Naive thymus-derived CD4-positive, alpha-beta T cell (primary cell): ENCODE data around the gene MBD6. TPM values are rescaled to one million over a fixed set of nuclear protein-coding genes. Genes with fewer than 3 reads are reported as not detected.

Experiments used
- ATAC-seq: fragments of 150-1000 bp; cut with Tn5 transposase; 2 replicates; pipeline ENCODE4 v1.10.0; 2021; ENCODE audit warnings: mild to moderate bottlenecking, moderate library complexity
- CTCF ChIA-PET: fragments of 350-600 bp; sonication (Branson Sonifier 250); formaldehyde crosslinking; loops from one replicate; lab custom pipeline; 2021; ENCODE audit warnings: antibody characterized with exemption; lab: Charles Lee
- POLR2A ChIA-PET: fragments of 350-600 bp; sonication (Branson Sonifier 250); formaldehyde crosslinking; loops from one replicate; lab custom pipeline; 2021; ENCODE audit warnings: antibody characterized with exemption, inconsistent platforms; lab: Charles Lee
- DNase-seq, 9 donors: peaks; one replicate each; pipeline versions ENCODE4 v3.0.0 to v3.0.0-alpha.2; 2020 to 2022; ENCODE audit warnings: mixed read lengths in 1 of 9
- H3K27ac ChIP-seq: one replicate; pipeline ENCODE4 v1.7.0; 2013; ENCODE audit warnings: mild to moderate bottlenecking, low read depth, low read length, moderate library complexity
- H3K27me3 ChIP-seq, 2 donors: one replicate each; pipeline ENCODE4 v1.7.0; 2013; ENCODE audit warnings: low read length in 2 of 2, mild to moderate bottlenecking in 2 of 2, moderate library complexity in 2 of 2; ENCODE audit not compliant: control insufficient read depth in 2 of 2, insufficient read depth in 2 of 2
- H3K36me3 ChIP-seq, 3 experiments: 1 replicate in 2 of 3; 2 replicates in 1 of 3; pipeline ENCODE4 v1.7.0; 2013; ENCODE audit warnings: low read length in 3 of 3, mild to moderate bottlenecking in 3 of 3, moderate library complexity in 1 of 3; ENCODE audit not compliant: insufficient read depth in 3 of 3, control insufficient read depth in 2 of 3
- H3K4me1 ChIP-seq, 2 donors: one replicate each; pipeline ENCODE4 v1.7.0; 2013; ENCODE audit warnings: low read length in 2 of 2, mild to moderate bottlenecking in 2 of 2, moderate library complexity in 1 of 2; ENCODE audit not compliant: control insufficient read depth in 2 of 2, insufficient read depth in 2 of 2
- H3K4me3 ChIP-seq: 2 replicates; pipeline ENCODE4 v1.7.0; 2013; ENCODE audit warnings: mild to moderate bottlenecking, low read length
- H3K9me3 ChIP-seq, 3 experiments: 1 replicate in 2 of 3; 2 replicates in 1 of 3; pipeline ENCODE4 v1.7.0; 2013; ENCODE audit warnings: low read length in 3 of 3; ENCODE audit not compliant: control insufficient read depth in 2 of 3
- H3K27ac Mint-ChIP-seq, 9 donors: one replicate each; pipeline ENCODE4 v1.8.0; 2020 to 2022; ENCODE audit warnings: mixed read lengths in 9 of 9, mild to moderate bottlenecking in 8 of 9, moderate library complexity in 5 of 9, inconsistent platforms in 2 of 9
- H3K27me3 Mint-ChIP-seq, 5 donors: one replicate each; pipeline ENCODE4 v1.8.0; 2021 to 2022; ENCODE audit warnings: mixed read lengths in 5 of 5, mild to moderate bottlenecking in 1 of 5
- H3K36me3 Mint-ChIP-seq, 5 donors: one replicate each; pipeline ENCODE4 v1.8.0; 2020 to 2022; ENCODE audit warnings: mixed read lengths in 5 of 5, mild to moderate bottlenecking in 3 of 5, inconsistent platforms in 1 of 5
- H3K4me1 Mint-ChIP-seq, 7 donors: one replicate each; pipeline ENCODE4 v1.8.0; 2020 to 2022; ENCODE audit warnings: mixed read lengths in 7 of 7, mild to moderate bottlenecking in 3 of 7, inconsistent platforms in 1 of 7
- H3K4me3 Mint-ChIP-seq, 10 donors: one replicate each; pipeline ENCODE4 v1.8.0; 2020 to 2022; ENCODE audit warnings: mild to moderate bottlenecking in 10 of 10, mixed read lengths in 10 of 10, moderate library complexity in 6 of 10, inconsistent platforms in 2 of 10
- H3K9me3 Mint-ChIP-seq, 11 donors: one replicate each; pipeline ENCODE4 v1.8.0; 2020 to 2022; ENCODE audit warnings: mixed read lengths in 11 of 11, mild to moderate bottlenecking in 4 of 11, inconsistent platforms in 1 of 11, moderate library complexity in 1 of 11
- intact Hi-C, 2 donors: fragments of 100-400 bp; cut with micrococcal nuclease; formaldehyde crosslinking; loops; one replicate each; pipeline ENCODE4 v1.15.1; 2023
- polyA plus RNA-seq, 2 donors: library from polyadenylated mRNA; unstranded; fragments of 300-500 nt; fragmentation: Illumina TruSeq; gene quantifications; one replicate each; pipeline ENCODE4 v1.2.3, GENCODE V29; 2021
- total RNA-seq, 6 experiments: library from RNA in 5 of 6; stranded (reverse) in 5 of 6; gene quantifications; 1 replicate in 5 of 6; 2 replicates in 1 of 6; pipeline ENCODE4 v1.2.3 and lab custom pipeline; 2021 to 2026

The MBD6 gene
- total and polyA plus RNA-seq, 7 experiments from 2014 or later: 0.50 to 127 (median 108) TPM

GRCh38 chr12:57574795-57575194 is 52.2 kb downstream of the MBD6 start:
- no peak for ATAC-seq
- Histone ChIP-seq H3K4me1 (no peaks in the 10 kb centered on the region), H3K36me3 (no peaks in the 10 kb centered on the region), H3K27me3 (no peaks in the 10 kb centered on the region), H3K27ac (no peak overlapping the region), H3K9me3 (no peaks in the 10 kb centered on the region), H3K4me3 (no peak overlapping the region)
- peaks cover 0 to 15% (median 0%) of the 10 kb centered on the region in 5 donors for H3K36me3 Mint-ChIP-seq
- H3K4me1 Mint-ChIP-seq: no peaks in the 10 kb centered on the region
- ChIA-PET CTCF (interaction anchor here (1.3 to 2.7 kb wide), 2 partner anchors 10 to 47 kb away, joined by 3 to 13 read pairs; no protein-coding TSS in a partner anchor), POLR2A (no interaction called here)
- peaks cover 0 to 2% (median 0%) of the 10 kb centered on the region in 11 donors for H3K9me3 Mint-ChIP-seq
- H3K4me3 Mint-ChIP-seq: no peak overlapping the region
- no peaks in the 10 kb centered on the region for H3K27me3 Mint-ChIP-seq
- DNase-seq: no peak
- intact Hi-C loops: no loop called here
- H3K27ac Mint-ChIP-seq: no peak overlapping the region

DNA sequence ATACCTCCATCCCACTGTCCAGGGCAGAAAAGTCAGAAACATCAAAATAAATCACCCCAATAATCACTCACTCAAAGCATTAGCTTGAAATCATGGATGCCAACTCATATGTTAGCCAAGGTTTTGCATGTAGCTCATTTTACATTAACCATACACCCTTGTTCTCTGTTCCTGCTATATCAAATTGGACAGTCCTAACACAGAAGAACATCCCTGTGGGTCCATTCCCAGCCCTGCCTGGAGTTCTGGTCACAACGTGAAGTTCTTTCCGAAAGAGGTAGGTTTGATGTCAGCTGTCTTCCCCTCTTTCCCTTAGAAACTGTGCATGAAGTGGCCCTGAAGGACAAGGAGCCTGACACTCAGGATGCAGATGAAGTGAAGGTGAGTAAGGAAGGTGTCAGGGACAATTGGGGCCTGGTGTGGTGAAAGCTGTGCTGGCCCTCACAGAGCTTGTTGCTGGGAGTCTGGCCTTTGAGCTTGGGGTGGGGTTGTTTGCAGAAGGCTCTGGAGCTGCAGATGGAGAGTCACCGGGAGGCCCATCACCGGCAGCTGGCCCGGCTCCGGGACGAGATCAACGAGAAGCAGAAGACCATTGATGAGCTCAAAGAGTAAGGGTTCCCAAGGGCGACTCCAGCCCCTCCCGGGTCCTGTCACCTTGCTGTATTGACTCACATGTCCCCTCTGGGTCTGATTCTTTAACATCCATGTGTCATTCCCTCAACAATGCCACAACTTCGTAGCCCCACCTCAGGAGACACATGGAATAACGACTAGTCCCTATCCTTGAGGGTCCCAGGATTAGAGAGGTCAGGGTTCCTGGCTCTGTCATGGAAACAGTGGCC is 53.4 kb downstream of the MBD6 start:
- ATAC-seq (no peak), DNase-seq (no peak)
- Histone ChIP-seq H3K4me3 (no peak overlapping the region), H3K27me3 (no peaks in the 10 kb centered on the region), H3K9me3 (no peaks in the 10 kb centered on the region), H3K36me3 (no peaks in the 10 kb centered on the region), H3K4me1 (no peaks in the 10 kb centered on the region), H3K27ac (no peak overlapping the region)
- peak overlapping the region in 1 of 9 donors; percentile 6 for H3K27ac Mint-ChIP-seq
- POLR2A ChIA-PET: no interaction called here
- no peaks in the 10 kb centered on the region for H3K4me1 Mint-ChIP-seq
- H3K36me3 Mint-ChIP-seq: peaks cover 0 to 15% (median 0%) of the 10 kb centered on the region in 5 donors
- H3K27me3 Mint-ChIP-seq: no peaks in the 10 kb centered on the region
- intact Hi-C loops: no loop called here
- no peak overlapping the region for H3K4me3 Mint-ChIP-seq
- CTCF ChIA-PET: interaction anchor here (0.6 to 2.7 kb wide), 4 partner anchors 8 to 363 kb away, joined by 3 to 13 read pairs (median 4); no protein-coding TSS in a partner anchor
- peaks cover 0 to 4% (median 0%) of the 10 kb centered on the region in 11 donors for H3K9me3 Mint-ChIP-seq

GRCh38 chr12:57576613-57577160 is 54.1 kb downstream of the MBD6 start:
- H3K27me3 ChIP-seq: no peaks in the 10 kb centered on the region
- Mint-ChIP-seq H3K27ac (peak overlapping the region in 1 of 9 donors; percentile 6), H3K36me3 (peaks cover 0 to 12% (median 0%) of the 10 kb centered on the region in 5 donors), H3K4me1 (no peaks in the 10 kb centered on the region), H3K4me3 (no peak overlapping the region), H3K9me3 (peaks cover 0 to 4% (median 0%) of the 10 kb centered on the region in 11 donors), H3K27me3 (no peaks in the 10 kb centered on the region)
- H3K4me1 ChIP-seq: no peaks in the 10 kb centered on the region
- no peaks in the 10 kb centered on the region for H3K9me3 ChIP-seq
- no peak overlapping the region for H3K27ac ChIP-seq
- no peak overlapping the region for H3K4me3 ChIP-seq
- no peaks in the 10 kb centered on the region for H3K36me3 ChIP-seq
- DNase-seq (no peak), ATAC-seq (no peak)
- ChIA-PET POLR2A (no interaction called here), CTCF (interaction anchor here (1.0 kb wide), 1 partner anchor 12 kb away, joined by 4 read pairs; no protein-coding TSS in a partner anchor)
- intact Hi-C loops: no loop called here

- DNase-seq (no peak), ATAC-seq (no peak)
- Histone ChIP-seq H3K27ac (no peak overlapping the region), H3K4me3 (no peak overlapping the region), H3K4me1 (no peaks in the 10 kb centered on the region), H3K36me3 (no peaks in the 10 kb centered on the region), H3K9me3 (no peaks in the 10 kb centered on the region), H3K27me3 (no peaks in the 10 kb centered on the region)
- peaks cover 0 to 5% (median 0%) of the 10 kb centered on the region in 5 donors for H3K36me3 Mint-ChIP-seq
- intact Hi-C loops: no loop called here
- CTCF ChIA-PET: no interaction called here
- H3K27me3 Mint-ChIP-seq: peaks cover 0 to 3% (median 2%) of the 10 kb centered on the region in 5 donors
- H3K9me3 Mint-ChIP-seq: peaks cover 0 to 1% (median 0%) of the 10 kb centered on the region in 11 donors
- H3K4me3 Mint-ChIP-seq: no peak overlapping the region
- peak overlapping the region in 1 of 9 donors; percentile 16 for H3K27ac Mint-ChIP-seq
- POLR2A ChIA-PET: no interaction called here
- peaks cover under 1 to 2% (median 2%) of the 10 kb centered on the region in 7 donors for H3K4me1 Mint-ChIP-seq
Measured at GRCh38 chr12:57577981-57578758, 55.5 kb downstream of the MBD6 start.

DNA sequence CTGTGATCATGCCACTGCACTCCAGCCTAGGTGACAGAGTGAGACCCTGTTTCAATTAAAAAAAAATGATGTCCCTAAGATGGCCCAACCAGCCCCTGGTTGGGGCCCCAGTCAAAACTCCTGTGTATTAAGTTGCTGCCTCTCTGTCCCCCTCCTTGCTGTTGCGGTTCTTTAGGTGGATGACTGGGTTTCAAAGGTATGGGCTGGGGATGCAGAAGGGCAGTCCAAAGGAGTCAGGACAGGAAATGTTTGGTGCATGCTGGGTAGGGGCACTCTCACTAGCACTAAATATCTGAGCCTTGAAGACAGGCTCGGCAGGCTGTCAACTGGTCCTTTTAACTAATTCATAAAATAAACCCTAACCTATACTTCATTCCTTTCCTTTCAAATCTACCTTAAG is 56.4 kb downstream of the MBD6 start:
- Mint-ChIP-seq H3K4me1 (peaks cover 5 to 10% (median 6%) of the 10 kb centered on the region in 7 donors), H3K36me3 (peaks cover 0 to 5% (median 0%) of the 10 kb centered on the region in 5 donors), H3K4me3 (no peak overlapping the region), H3K27ac (no peak overlapping the region), H3K9me3 (peaks cover 0 to 1% (median 0%) of the 10 kb centered on the region in 11 donors), H3K27me3 (peaks cover 0 to 9% (median 5%) of the 10 kb centered on the region in 5 donors)
- Histone ChIP-seq H3K27ac (no peak overlapping the region), H3K27me3 (no peaks in the 10 kb centered on the region), H3K36me3 (no peaks in the 10 kb centered on the region), H3K9me3 (no peaks in the 10 kb centered on the region), H3K4me3 (no peak overlapping the region), H3K4me1 (no peaks in the 10 kb centered on the region)
- POLR2A ChIA-PET: no interaction called here
- no peak for DNase-seq
- ATAC-seq: no peak
- CTCF ChIA-PET: no interaction called here
- intact Hi-C loops: no loop called here
